SK-N-SH (cell line): Measurements from ENCODE around the gene SLC22A4. TPM values are rescaled to one million over a fixed set of nuclear protein-coding genes. Genes with fewer than 3 reads are reported as not detected.

Experiments used
- CTCF ChIA-PET: fragments of 300-600, 350-600 bp; formaldehyde crosslinking; extraction: SDS; loops from one replicate; lab custom pipeline; 2021; lab: Yijun Ruan, JAX
- POLR2A ChIA-PET: fragments of 350-600 bp; sonication (Branson Sonifier 250); formaldehyde crosslinking; extraction: SDS; loops from one replicate; lab custom pipeline; 2020; ENCODE audit warnings: antibody characterized with exemption, inconsistent platforms; lab: Yijun Ruan, JAX
- DNase-seq: peaks from one replicate; pipeline ENCODE4 v3.0.0; 2012
- H2AFZ ChIP-seq: fragments of 200-600 bp; sonication (generic); 2 replicates; pipeline ENCODE4 v1.8.1; 2016; ENCODE audit warnings: antibody characterized with exemption, mild to moderate bottlenecking, low read depth
- H3F3A ChIP-seq: fragments of 200-600 bp; sonication (generic); replicated peaks from 2 replicates; pipeline ENCODE3; 2016; ENCODE audit warnings: antibody characterized with exemption, mild to moderate bottlenecking; ENCODE audit not compliant: insufficient read depth
- H3K27ac ChIP-seq, 2 experiments: fragments of 200-500 bp in 1 of 2; fragments of 200-600 bp in 1 of 2; sonication (Bioruptor generic) in 1 of 2; sonication (generic), shearing (Covaris generic) in 1 of 2; 2 replicates each; pipeline versions ENCODE4 v1.5.1 to v1.6.1; 2014 to 2016; ENCODE audit warnings: low read depth in 2 of 2, inconsistent platforms in 1 of 2, low read length in 1 of 2, mild to moderate bottlenecking in 1 of 2, mixed read lengths in 1 of 2
- H3K27me3 ChIP-seq: fragments of 200-600 bp; sonication (generic), shearing (Covaris generic); 2 replicates; pipeline ENCODE4 v1.6.1; 2016; ENCODE audit warnings: mixed run types; ENCODE audit not compliant: insufficient read depth
- H3K36me3 ChIP-seq, 2 experiments: fragments of 200-500 bp in 1 of 2; fragments of 200-600 bp in 1 of 2; sonication (Bioruptor generic) in 1 of 2; sonication (generic) in 1 of 2; replicated peaks in 1 of 2; 2 replicates each; pipeline versions ENCODE3 to v1.5.1; 2014 to 2016; ENCODE audit warnings: low read length in 1 of 2, mild to moderate bottlenecking in 1 of 2; ENCODE audit not compliant: insufficient read depth in 2 of 2, control insufficient read depth in 1 of 2
- H3K4me1 ChIP-seq, 2 experiments: fragments of 200-500 bp in 1 of 2; fragments of 200-600 bp in 1 of 2; sonication (Bioruptor generic) in 1 of 2; sonication (generic), shearing (Covaris generic) in 1 of 2; 2 replicates each; pipeline versions ENCODE4 v1.5.1 to v1.6.1; 2014 to 2016; ENCODE audit warnings: low read depth in 1 of 2, low read length in 1 of 2, mixed run types in 1 of 2; ENCODE audit not compliant: insufficient read depth in 2 of 2, control insufficient read depth in 1 of 2
- H3K4me2 ChIP-seq: fragments of 200-600 bp; sonication (generic), shearing (Covaris generic); 2 replicates; pipeline ENCODE4 v1.6.1; 2017; ENCODE audit warnings: mixed run types
- H3K4me3 ChIP-seq, 2 experiments: fragments of 200-500 bp in 1 of 2; fragments of 200-600 bp in 1 of 2; sonication (Bioruptor generic) in 1 of 2; sonication (generic), shearing (Covaris generic) in 1 of 2; 2 replicates each; pipeline versions ENCODE4 v1.5.1 to v1.8.1; 2014 to 2016; ENCODE audit warnings: low read depth in 2 of 2, inconsistent platforms in 1 of 2, low read length in 1 of 2, mild to moderate bottlenecking in 1 of 2, mixed read lengths in 1 of 2, moderate library complexity in 1 of 2
- H3K79me2 ChIP-seq: fragments of 200-600 bp; sonication (generic); 2 replicates; pipeline ENCODE4 v1.8.1; 2017; ENCODE audit warnings: mild to moderate bottlenecking; ENCODE audit not compliant: insufficient read depth
- H3K9ac ChIP-seq: fragments of 200-600 bp; sonication (generic); 2 replicates; pipeline ENCODE4 v1.6.1; 2017; ENCODE audit warnings: mixed run types
- H3K9me2 ChIP-seq: fragments of 200-600 bp; sonication (generic); 2 replicates; pipeline ENCODE4 v1.6.1; 2017; ENCODE audit warnings: mixed run types
- H3K9me3 ChIP-seq: fragments of 200-600 bp; sonication (generic); 2 replicates; pipeline ENCODE4 v1.6.1; 2017; ENCODE audit warnings: mixed run types, mild to moderate bottlenecking, moderate library complexity
- H4K20me1 ChIP-seq: fragments of 200-600 bp; sonication (generic); 2 replicates; pipeline ENCODE4 v1.6.1; 2017; ENCODE audit warnings: mild to moderate bottlenecking, mixed run types; ENCODE audit not compliant: insufficient read depth
- EP300 ChIP-seq, 2 experiments: IDR thresholded peaks; 2 replicates each; pipeline versions ENCODE4 v1.4.0 to v1.6.1; 2012; ENCODE audit warnings: borderline replicate concordance in 1 of 2, low read depth in 1 of 2, low read length in 1 of 2
- EZH2phosphoT487 ChIP-seq: fragments of 200-600 bp; sonication (generic); IDR thresholded peaks from 2 replicates; pipeline ENCODE4 v1.6.1; 2017; ENCODE audit warnings: low read depth, mixed run types, mild to moderate bottlenecking, antibody characterized with exemption, moderate library complexity, borderline replicate concordance
- FOSL2 ChIP-seq: IDR thresholded peaks from 2 replicates; pipeline ENCODE4 v1.4.0; 2012; ENCODE audit warnings: low read depth, mild to moderate bottlenecking, moderate library complexity, borderline replicate concordance
- FOXM1 ChIP-seq: IDR thresholded peaks from 2 replicates; pipeline ENCODE4 v1.4.0; 2012; ENCODE audit warnings: low read depth, mild to moderate bottlenecking
- IRF3 ChIP-seq: fragments of 150-350 bp; IDR thresholded peaks from 2 replicates; pipeline ENCODE4 v1.6.1; 2016; ENCODE audit warnings: mild to moderate bottlenecking, low read depth, low read length
- JUND ChIP-seq: IDR thresholded peaks from 2 replicates; pipeline ENCODE4 v1.4.0; 2012
- MEF2A ChIP-seq: IDR thresholded peaks from 2 replicates; pipeline ENCODE4 v1.4.0; 2012; ENCODE audit warnings: low read depth, borderline replicate concordance
- MXI1 ChIP-seq: IDR thresholded peaks from 2 replicates; pipeline ENCODE4 v1.6.1; 2012; ENCODE audit warnings: mild to moderate bottlenecking, low read depth, low read length, improper control_type of control experiment
- NFIC ChIP-seq: IDR thresholded peaks from 2 replicates; pipeline ENCODE4 v1.4.0; 2012; ENCODE audit warnings: borderline replicate concordance
- POLR2AphosphoS5 ChIP-seq: IDR thresholded peaks from 2 replicates; pipeline ENCODE4 v1.6.1; 2012; ENCODE audit warnings: low read depth, low read length
- RXRA ChIP-seq: IDR thresholded peaks from 2 replicates; pipeline ENCODE4 v1.4.0; 2012; ENCODE audit warnings: low read depth, mild to moderate bottlenecking, borderline replicate concordance
- TAF1 ChIP-seq: IDR thresholded peaks from 2 replicates; pipeline ENCODE4 v1.6.1; 2012; ENCODE audit warnings: low read depth, mild to moderate bottlenecking, low read length, moderate library complexity, borderline replicate concordance
- TEAD4 ChIP-seq: IDR thresholded peaks from 2 replicates; pipeline ENCODE4 v1.4.0; 2012; ENCODE audit warnings: mild to moderate bottlenecking, borderline replicate concordance; ENCODE audit not compliant: insufficient read depth
- YY1 ChIP-seq: IDR thresholded peaks from 2 replicates; pipeline ENCODE4 v1.4.0; 2012; ENCODE audit warnings: low read depth, mild to moderate bottlenecking
- WGBS: methylation state at CpG from one replicate; pipeline ENCODE4 v1.1.6; 2017; ENCODE audit warnings: low lambda C conversion rate; 5-methylcytosine and 5-hydroxymethylcytosine counted together
- polyA plus RNA-seq, 3 experiments: library from polyadenylated mRNA; depleted of rRNA; stranded (reverse); fragments of >200 nt; gene quantifications; 2 replicates each; pipeline ENCODE4 v1.2.3, GENCODE V29; 2012
- TF ChIP-seq, protein P1 (sequence below): IDR thresholded peaks from 2 replicates; pipeline ENCODE4 v1.4.0; 2012; ENCODE audit warnings: low read depth
- TF ChIP-seq, protein P2 (sequence below): fragments of 150-350 bp; IDR thresholded peaks from 2 replicates; pipeline ENCODE4 v1.6.1; 2017; ENCODE audit warnings: antibody characterized with exemption, low read length, low read depth, borderline replicate concordance

SLC22A4 gene
- polyA plus RNA-seq, 1 of the 3 experiments (the other 2 are of a cell fraction): 3.3 TPM

- Histone ChIP-seq H3K36me3 (peaks cover 0 to 20% of the 10 kb centered on the region in 2 experiments), H4K20me1 (no peaks in the 10 kb centered on the region), H3K9me3 (no peaks in the 10 kb centered on the region), H3K4me3 (no peak overlapping the region), H3K9me2 (no peaks in the 10 kb centered on the region), H3K27ac (no peak overlapping the region), H3K79me2 (no peaks in the 10 kb centered on the region), H3K4me2 (no peak overlapping the region), H2AFZ (no peak overlapping the region), H3F3A (peaks cover 6% of the 10 kb centered on the region), H3K4me1 (peaks cover 10 to 14% of the 10 kb centered on the region in 2 experiments), H3K27me3 (no peaks in the 10 kb centered on the region), H3K9ac (no peak overlapping the region)
- ChIA-PET POLR2A (no interaction called here), CTCF (interaction anchor here (1.1 to 10.3 kb wide), 6 partner anchors 9 to 145 kb away, joined by 3 to 189 read pairs (median 4); no protein-coding TSS in a partner anchor)
- no peak for DNase-seq
- TF ChIP-seq, protein P1, sequence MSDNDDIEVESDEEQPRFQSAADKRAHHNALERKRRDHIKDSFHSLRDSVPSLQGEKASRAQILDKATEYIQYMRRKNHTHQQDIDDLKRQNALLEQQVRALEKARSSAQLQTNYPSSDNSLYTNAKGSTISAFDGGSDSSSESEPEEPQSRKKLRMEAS: no peak
- TF ChIP-seq FOSL2 (no peak), TAF1 (no peak), NFIC (no peak), IRF3 (no peak), TEAD4 (no peak), JUND (no peak), MXI1 (no peak), EP300 (IDR thresholded peaks at IDR 0.05; ENCODE audit: borderline replicate concordance in 1 of 2, low read depth in 1 of 2, low read length in 1 of 2) (no peak), FOXM1 (no peak), MEF2A (no peak), EZH2phosphoT487 (no peak)
- 92% methylated on average over 1 of the region's 1 CpG for WGBS
These were observed 89.1 kb downstream of the SLC22A4 start for GRCh38 chr5:132383261-132383660.

DNA sequence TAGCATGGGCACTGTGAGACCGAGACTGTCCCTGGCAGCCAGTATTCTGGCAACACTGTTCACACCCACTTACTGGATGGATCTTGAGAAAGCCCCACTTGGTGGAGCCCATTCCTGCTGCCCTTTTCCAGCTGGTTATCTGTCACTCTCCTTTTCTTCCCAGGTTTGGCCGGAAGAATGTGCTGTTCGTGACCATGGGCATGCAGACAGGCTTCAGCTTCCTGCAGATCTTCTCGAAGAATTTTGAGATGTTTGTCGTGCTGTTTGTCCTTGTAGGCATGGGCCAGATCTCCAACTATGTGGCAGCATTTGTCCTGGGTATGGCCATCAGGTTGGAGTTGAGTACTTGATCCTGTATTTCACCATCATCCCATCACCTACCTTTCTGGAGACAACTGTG lies 89.8 kb downstream of the SLC22A4 start:
- H3K4me1 ChIP-seq: peaks cover 17% of the 10 kb centered on the region in 2 experiments
- WGBS: 80% methylated on average over 2 of the region's 5 CpGs
- peaks cover 0 to 15% of the 10 kb centered on the region in 2 experiments for H3K36me3 ChIP-seq
- no peaks in the 10 kb centered on the region for H4K20me1 ChIP-seq
- H3F3A ChIP-seq: peaks cover 14% of the 10 kb centered on the region
- no peak overlapping the region for H3K4me3 ChIP-seq
- no peaks in the 10 kb centered on the region for H3K27me3 ChIP-seq
- H3K9ac ChIP-seq: no peak overlapping the region
- no peaks in the 10 kb centered on the region for H3K9me2 ChIP-seq
- H3K27ac ChIP-seq: no peak overlapping the region
- CTCF ChIA-PET: interaction anchor here (0.8 to 10.3 kb wide), 9 partner anchors 8 to 143 kb away, joined by 3 to 189 read pairs (median 4); no protein-coding TSS in a partner anchor
- no peaks in the 10 kb centered on the region for H3K9me3 ChIP-seq
- H3K4me2 ChIP-seq: no peak overlapping the region
- H3K79me2 ChIP-seq: no peaks in the 10 kb centered on the region
- DNase-seq: no peak
- TF ChIP-seq RXRA (no peak), FOXM1 (no peak), POLR2AphosphoS5 (no peak), NFIC (no peak), YY1 (no peak)
- TF ChIP-seq, protein P2, sequence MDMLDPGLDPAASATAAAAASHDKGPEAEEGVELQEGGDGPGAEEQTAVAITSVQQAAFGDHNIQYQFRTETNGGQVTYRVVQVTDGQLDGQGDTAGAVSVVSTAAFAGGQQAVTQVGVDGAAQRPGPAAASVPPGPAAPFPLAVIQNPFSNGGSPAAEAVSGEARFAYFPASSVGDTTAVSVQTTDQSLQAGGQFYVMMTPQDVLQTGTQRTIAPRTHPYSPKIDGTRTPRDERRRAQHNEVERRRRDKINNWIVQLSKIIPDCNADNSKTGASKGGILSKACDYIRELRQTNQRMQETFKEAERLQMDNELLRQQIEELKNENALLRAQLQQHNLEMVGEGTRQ: no peak
- POLR2A ChIA-PET: no interaction called here
- H2AFZ ChIP-seq: no peak overlapping the region
